K562 (cell line): ENCODE results near the gene STING1. TPM values are rescaled to one million over a fixed set of nuclear protein-coding genes. Genes with fewer than 3 reads are reported as not detected.

ENCODE experiments used
- ARNT ChIP-seq, 2 experiments: fragments of 450-650 bp; IDR thresholded peaks; 2 replicates each; pipeline ENCODE4 v1.6.1; 2016; ENCODE audit warnings: mild to moderate bottlenecking in 1 of 2
- EHMT2 ChIP-seq: fragments of 450-650 bp; IDR thresholded peaks from 2 replicates; pipeline ENCODE4 v1.6.1; 2018; ENCODE audit warnings: antibody characterized with exemption
- FOXK2 ChIP-seq, 2 experiments: fragments of 450-650 bp; IDR thresholded peaks in 1 of 2; conservative IDR thresholded peaks in 1 of 2; 2 replicates each; pipeline ENCODE4 v1.6.1; 2016; ENCODE audit warnings: low read depth in 2 of 2, mild to moderate bottlenecking in 1 of 2
- MEIS2 ChIP-seq: fragments of 450-650 bp; IDR thresholded peaks from 2 replicates; pipeline ENCODE4 v1.6.1; 2014; ENCODE audit warnings: mild to moderate bottlenecking; ENCODE audit not compliant: partially characterized antibody
- NFRKB ChIP-seq: fragments of 450-650 bp; IDR thresholded peaks from 2 replicates; pipeline ENCODE4 v1.6.1; 2016; ENCODE audit warnings: low read depth
- PKNOX1 ChIP-seq: fragments of 450-650 bp; IDR thresholded peaks from 2 replicates; pipeline ENCODE4 v1.6.1; 2016
- POLR2A ChIP-seq: fragments of 450-650 bp; conservative IDR thresholded peaks from 2 replicates; pipeline ENCODE4 v1.6.1; 2016
- RB1 ChIP-seq: fragments of 450-650 bp; IDR thresholded peaks from 2 replicates; pipeline ENCODE4 v1.6.1; 2017; ENCODE audit warnings: low read depth, mild to moderate bottlenecking
- TRIM28 ChIP-seq: fragments of 450-650 bp; IDR thresholded peaks from 2 replicates; pipeline ENCODE4 v1.6.1; 2017
- ZBED1 ChIP-seq: IDR thresholded peaks from 2 replicates; pipeline ENCODE4 v1.6.1; 2014
- ZFX ChIP-seq: sonication (generic); formaldehyde crosslinking; IDR thresholded peaks from 2 replicates; pipeline ENCODE4 v1.8.0; 2022; ENCODE audit warnings: mild to moderate bottlenecking, missing genetic modification reagents, moderate library complexity
- polyA plus RNA-seq, 8 experiments: library from polyadenylated mRNA; depleted of rRNA in 4 of 8; stranded (reverse) in 5 of 8; unstranded in 3 of 8; fragments of >200 nt; fragmentation: Nextera tagmentation in 2 of 8; fragmentation: Illumina TruSeq in 1 of 8; extraction: Ambion mirVana in 2 of 8; extraction: Trizol in 1 of 8; gene quantifications; 2 replicates each; pipeline versions ENCODE4 v1.2.1 to v1.2.3, GENCODE V29; 2011 to 2014; ENCODE audit warnings: inconsistent platforms in 1 of 8, missing spikeins in 1 of 8
- total RNA-seq, 7 experiments: library from RNA; depleted of rRNA in 6 of 7; stranded (reverse); fragments of >200 nt in 6 of 7; fragmentation: Illumina TruSeq in 2 of 7; extraction: Trizol in 2 of 7; gene quantifications; 2 replicates each; pipeline versions ENCODE4 v1.2.1 to v1.2.3, GENCODE V29; 2011 to 2021; ENCODE audit warnings: low replicate concordance in 1 of 7
- TF ChIP-seq, protein P1 (sequence below), 2 experiments: fragments of 450-650 bp; IDR thresholded peaks; 2 replicates each; pipeline ENCODE4 v1.6.1; 2016
- TF ChIP-seq, protein P2 (sequence below): fragments of 450-650 bp; IDR thresholded peaks from 2 replicates; pipeline ENCODE4 v1.6.1; 2016; ENCODE audit warnings: mild to moderate bottlenecking
- TF ChIP-seq, protein P3 (sequence below): fragments of 450-650 bp; IDR thresholded peaks from 2 replicates; pipeline ENCODE4 v1.6.1; 2016; ENCODE audit warnings: borderline replicate concordance
- TF ChIP-seq, protein P4 (sequence below), 2 experiments: fragments of 450-650 bp; conservative IDR thresholded peaks; 2 replicates each; pipeline ENCODE4 v1.6.1; 2017; ENCODE audit warnings: mild to moderate bottlenecking in 2 of 2, moderate library complexity in 2 of 2

Gene STING1
- total and polyA plus RNA-seq, 9 of the 15 experiments (the other 6 are each of a cell fraction or from before 2014, with no cell fraction given): 20.8 to 69.1 (median 44.7) TPM

DNA sequence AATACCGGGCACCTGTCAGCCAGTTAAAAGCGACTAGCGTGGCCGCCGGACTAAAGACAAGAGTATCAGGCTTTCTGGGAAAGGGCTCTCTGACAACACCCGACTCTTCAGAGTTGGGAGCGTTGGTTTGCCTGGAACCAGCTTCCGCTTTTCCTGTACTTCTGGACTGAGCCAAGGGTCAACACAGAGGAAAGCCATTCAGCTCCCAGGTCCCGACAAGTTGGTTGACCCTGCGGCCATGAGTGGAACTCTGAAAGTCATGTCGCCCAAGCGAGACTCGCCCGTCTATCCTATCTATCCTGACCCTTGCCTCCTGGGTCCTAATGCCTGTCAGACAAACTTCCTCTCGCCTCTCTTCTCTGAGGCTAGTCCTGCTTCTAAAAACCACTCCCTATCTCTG lies 21.3 kb upstream of the STING1 start (continued):
- TF ChIP-seq EHMT2 (peak; percentile 85), POLR2A (peak; percentile 26), ZFX (CRISPR knock-in tag) (peak; percentile 39; the same call in 1 of the 2 replicates), FOXK2 (conservative IDR thresholded peaks at IDR 0.05 in 1 of 2, IDR thresholded peaks at IDR 0.05 in 1 of 2; ENCODE audit: low read depth in 2 of 2) (0 out of 4 replicates have a peak, but pooled peaks of 1 of the 2 experiments have one; percentile 20), TRIM28 (peak; percentile 55; the same call in 1 of the 2 replicates), NFRKB (peak; percentile 41; the same call in 1 of the 2 replicates), ARNT (IDR thresholded peaks at IDR 0.05) (peak; percentile 90 to 91; a peak in 3 of 4 replicates), MEIS2 (peak; percentile 26), PKNOX1 (peak; percentile 63), ZBED1 (peak; percentile 76; the same call in 1 of the 2 replicates), RB1 (0 out of 2 replicates have a peak, but pooled peaks have one; percentile 13)
- TF ChIP-seq, protein P1, sequence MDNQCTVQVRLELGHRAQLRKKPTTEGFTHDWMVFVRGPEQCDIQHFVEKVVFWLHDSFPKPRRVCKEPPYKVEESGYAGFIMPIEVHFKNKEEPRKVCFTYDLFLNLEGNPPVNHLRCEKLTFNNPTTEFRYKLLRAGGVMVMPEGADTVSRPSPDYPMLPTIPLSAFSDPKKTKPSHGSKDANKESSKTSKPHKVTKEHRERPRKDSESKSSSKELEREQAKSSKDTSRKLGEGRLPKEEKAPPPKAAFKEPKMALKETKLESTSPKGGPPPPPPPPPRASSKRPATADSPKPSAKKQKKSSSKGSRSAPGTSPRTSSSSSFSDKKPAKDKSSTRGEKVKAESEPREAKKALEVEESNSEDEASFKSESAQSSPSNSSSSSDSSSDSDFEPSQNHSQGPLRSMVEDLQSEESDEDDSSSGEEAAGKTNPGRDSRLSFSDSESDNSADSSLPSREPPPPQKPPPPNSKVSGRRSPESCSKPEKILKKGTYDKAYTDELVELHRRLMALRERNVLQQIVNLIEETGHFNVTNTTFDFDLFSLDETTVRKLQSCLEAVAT (IDR thresholded peaks at IDR 0.05): peak in 1 of 2 experiments; percentile 73; a peak in 2 of 4 replicates
- TF ChIP-seq, protein P2, sequence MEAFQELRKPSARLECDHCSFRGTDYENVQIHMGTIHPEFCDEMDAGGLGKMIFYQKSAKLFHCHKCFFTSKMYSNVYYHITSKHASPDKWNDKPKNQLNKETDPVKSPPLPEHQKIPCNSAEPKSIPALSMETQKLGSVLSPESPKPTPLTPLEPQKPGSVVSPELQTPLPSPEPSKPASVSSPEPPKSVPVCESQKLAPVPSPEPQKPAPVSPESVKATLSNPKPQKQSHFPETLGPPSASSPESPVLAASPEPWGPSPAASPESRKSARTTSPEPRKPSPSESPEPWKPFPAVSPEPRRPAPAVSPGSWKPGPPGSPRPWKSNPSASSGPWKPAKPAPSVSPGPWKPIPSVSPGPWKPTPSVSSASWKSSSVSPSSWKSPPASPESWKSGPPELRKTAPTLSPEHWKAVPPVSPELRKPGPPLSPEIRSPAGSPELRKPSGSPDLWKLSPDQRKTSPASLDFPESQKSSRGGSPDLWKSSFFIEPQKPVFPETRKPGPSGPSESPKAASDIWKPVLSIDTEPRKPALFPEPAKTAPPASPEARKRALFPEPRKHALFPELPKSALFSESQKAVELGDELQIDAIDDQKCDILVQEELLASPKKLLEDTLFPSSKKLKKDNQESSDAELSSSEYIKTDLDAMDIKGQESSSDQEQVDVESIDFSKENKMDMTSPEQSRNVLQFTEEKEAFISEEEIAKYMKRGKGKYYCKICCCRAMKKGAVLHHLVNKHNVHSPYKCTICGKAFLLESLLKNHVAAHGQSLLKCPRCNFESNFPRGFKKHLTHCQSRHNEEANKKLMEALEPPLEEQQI: 0 out of 2 replicates have a peak, but pooled peaks have one; percentile 56
- TF ChIP-seq, protein P3, sequence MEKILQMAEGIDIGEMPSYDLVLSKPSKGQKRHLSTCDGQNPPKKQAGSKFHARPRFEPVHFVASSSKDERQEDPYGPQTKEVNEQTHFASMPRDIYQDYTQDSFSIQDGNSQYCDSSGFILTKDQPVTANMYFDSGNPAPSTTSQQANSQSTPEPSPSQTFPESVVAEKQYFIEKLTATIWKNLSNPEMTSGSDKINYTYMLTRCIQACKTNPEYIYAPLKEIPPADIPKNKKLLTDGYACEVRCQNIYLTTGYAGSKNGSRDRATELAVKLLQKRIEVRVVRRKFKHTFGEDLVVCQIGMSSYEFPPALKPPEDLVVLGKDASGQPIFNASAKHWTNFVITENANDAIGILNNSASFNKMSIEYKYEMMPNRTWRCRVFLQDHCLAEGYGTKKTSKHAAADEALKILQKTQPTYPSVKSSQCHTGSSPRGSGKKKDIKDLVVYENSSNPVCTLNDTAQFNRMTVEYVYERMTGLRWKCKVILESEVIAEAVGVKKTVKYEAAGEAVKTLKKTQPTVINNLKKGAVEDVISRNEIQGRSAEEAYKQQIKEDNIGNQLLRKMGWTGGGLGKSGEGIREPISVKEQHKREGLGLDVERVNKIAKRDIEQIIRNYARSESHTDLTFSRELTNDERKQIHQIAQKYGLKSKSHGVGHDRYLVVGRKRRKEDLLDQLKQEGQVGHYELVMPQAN: peak; percentile 51; the same call in 1 of the 2 replicates
- TF ChIP-seq, protein P4, sequence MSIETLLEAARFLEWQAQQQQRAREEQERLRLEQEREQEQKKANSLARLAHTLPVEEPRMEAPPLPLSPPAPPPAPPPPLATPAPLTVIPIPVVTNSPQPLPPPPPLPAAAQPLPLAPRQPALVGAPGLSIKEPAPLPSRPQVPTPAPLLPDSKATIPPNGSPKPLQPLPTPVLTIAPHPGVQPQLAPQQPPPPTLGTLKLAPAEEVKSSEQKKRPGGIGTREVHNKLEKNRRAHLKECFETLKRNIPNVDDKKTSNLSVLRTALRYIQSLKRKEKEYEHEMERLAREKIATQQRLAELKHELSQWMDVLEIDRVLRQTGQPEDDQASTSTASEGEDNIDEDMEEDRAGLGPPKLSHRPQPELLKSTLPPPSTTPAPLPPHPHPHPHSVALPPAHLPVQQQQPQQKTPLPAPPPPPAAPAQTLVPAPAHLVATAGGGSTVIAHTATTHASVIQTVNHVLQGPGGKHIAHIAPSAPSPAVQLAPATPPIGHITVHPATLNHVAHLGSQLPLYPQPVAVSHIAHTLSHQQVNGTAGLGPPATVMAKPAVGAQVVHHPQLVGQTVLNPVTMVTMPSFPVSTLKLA (conservative IDR thresholded peaks at IDR 0.05): peak in 1 of 2 experiments; percentile 34; a peak in 2 of 4 replicates
